ENCODE data around the gene PACS2. TPM values are rescaled to one million over a fixed set of nuclear protein-coding genes. Genes with fewer than 3 reads are reported as not detected.

Gene PACS2
- total RNA-seq, 1 experiment from 2014 or later: 72.5 TPM

DNA sequence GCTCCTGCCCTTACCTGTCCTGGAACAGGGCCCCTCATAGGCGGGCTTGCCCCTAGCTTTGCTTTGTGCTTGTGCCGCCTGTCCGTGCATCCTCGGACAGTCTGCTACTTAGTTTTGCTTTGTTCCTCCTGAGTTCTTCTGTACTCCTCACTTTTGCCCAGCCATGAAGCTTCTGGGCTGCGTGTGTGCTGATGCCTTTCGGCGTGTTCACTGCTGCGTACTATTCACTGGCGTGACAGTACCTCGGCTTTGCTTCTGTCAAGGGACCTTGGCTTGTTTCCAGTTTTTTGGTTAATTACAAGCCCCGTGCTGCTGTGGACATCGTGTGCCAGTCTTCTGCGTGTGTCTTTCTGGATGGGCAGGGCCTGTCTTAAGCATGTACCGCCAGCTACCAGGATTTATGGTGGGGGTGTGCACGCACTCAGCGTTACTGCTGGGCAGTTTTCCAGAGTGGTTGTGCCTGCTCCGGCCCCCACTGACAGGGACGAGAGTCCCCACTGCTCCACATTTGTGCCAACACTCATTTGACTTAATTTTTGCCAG lies 2.5 kb downstream of the PACS2 start:
- H3K18ac ChIP-seq (ENCODE audit: insufficient read length, low read depth, low read length): no peak overlapping the region
- no CpG with 5 or more reads among the region's 18 CpGs for WGBS (ENCODE audit: extremely low coverage, insufficient read length, low lambda C conversion rate)
- peaks cover 14% of the 10 kb centered on the region; the same call in 1 of the 2 replicates for H3K79me2 ChIP-seq (ENCODE audit: insufficient read depth, low read length)
- H3K23ac ChIP-seq (ENCODE audit: insufficient read length, low read depth, low read length): no peak overlapping the region
- peaks cover 8% of the 10 kb centered on the region for H3K23me2 ChIP-seq (ENCODE audit: insufficient read length, low read depth, low read length, poor library complexity, severe bottlenecking)
- H2BK5ac ChIP-seq (ENCODE audit: insufficient read length, low read length): no peak overlapping the region
- no peaks in the 10 kb centered on the region for H3K27me3 ChIP-seq (ENCODE audit: insufficient read depth, low read length)
- no peak overlapping the region for H3K14ac ChIP-seq (ENCODE audit: insufficient read depth, low read length)
- no peak overlapping the region for H4K8ac ChIP-seq (replicated peaks; ENCODE audit: insufficient read length, low read depth, low read length)
- H2BK20ac ChIP-seq (ENCODE audit: low read depth, low read length, poor library complexity, severe bottlenecking): no peak overlapping the region
- H2BK15ac ChIP-seq (ENCODE audit: low read depth, low read length): no peak overlapping the region
- H3K4me1 Mint-ChIP-seq: peaks cover 15 to 22% of the 10 kb centered on the region in 2 experiments
- H2BK120ac ChIP-seq (ENCODE audit: low read depth, low read length, poor library complexity, severe bottlenecking): no peak overlapping the region
- H3K36me3 Mint-ChIP-seq (ENCODE audit: insufficient read depth in 1 of 3, low read depth in 3 of 3): peaks cover 0 to 4% (median 2%) of the 10 kb centered on the region in 3 experiments; a peak in 5 of 7 replicates
- TF ChIP-seq, protein P1, sequence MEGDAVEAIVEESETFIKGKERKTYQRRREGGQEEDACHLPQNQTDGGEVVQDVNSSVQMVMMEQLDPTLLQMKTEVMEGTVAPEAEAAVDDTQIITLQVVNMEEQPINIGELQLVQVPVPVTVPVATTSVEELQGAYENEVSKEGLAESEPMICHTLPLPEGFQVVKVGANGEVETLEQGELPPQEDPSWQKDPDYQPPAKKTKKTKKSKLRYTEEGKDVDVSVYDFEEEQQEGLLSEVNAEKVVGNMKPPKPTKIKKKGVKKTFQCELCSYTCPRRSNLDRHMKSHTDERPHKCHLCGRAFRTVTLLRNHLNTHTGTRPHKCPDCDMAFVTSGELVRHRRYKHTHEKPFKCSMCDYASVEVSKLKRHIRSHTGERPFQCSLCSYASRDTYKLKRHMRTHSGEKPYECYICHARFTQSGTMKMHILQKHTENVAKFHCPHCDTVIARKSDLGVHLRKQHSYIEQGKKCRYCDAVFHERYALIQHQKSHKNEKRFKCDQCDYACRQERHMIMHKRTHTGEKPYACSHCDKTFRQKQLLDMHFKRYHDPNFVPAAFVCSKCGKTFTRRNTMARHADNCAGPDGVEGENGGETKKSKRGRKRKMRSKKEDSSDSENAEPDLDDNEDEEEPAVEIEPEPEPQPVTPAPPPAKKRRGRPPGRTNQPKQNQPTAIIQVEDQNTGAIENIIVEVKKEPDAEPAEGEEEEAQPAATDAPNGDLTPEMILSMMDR (conservative IDR thresholded peaks at IDR 0.05): no peak
- no peak overlapping the region for H3K27ac ChIP-seq (ENCODE audit: insufficient read length, low read depth, low read length)
- no peak overlapping the region for H2AFZ ChIP-seq (ENCODE audit: low read length)
- no peak overlapping the region for H2BK12ac ChIP-seq (ENCODE audit: insufficient read length, low read depth, low read length)
- H3T11ph ChIP-seq (ENCODE audit: low read length): no peak overlapping the region
- H4K20me1 ChIP-seq (ENCODE audit: control insufficient read depth, insufficient read depth, insufficient read length): peaks cover 7% of the 10 kb centered on the region
- peaks cover 11% of the 10 kb centered on the region for H3K27me3 Mint-ChIP-seq (ENCODE audit: low read depth)
- no peak overlapping the region for H4K5ac ChIP-seq (ENCODE audit: insufficient read length, low read depth, low read length)
- no peak overlapping the region for H2AK5ac ChIP-seq (ENCODE audit: insufficient read length, low read length)
- H3K4me2 ChIP-seq (ENCODE audit: insufficient read depth, insufficient read length, low read length): no peak overlapping the region
- H3K9me3 Mint-ChIP-seq: peaks cover 0 to 2% of the 10 kb centered on the region in 2 experiments; a peak in 1 of 5 replicates
- no peak overlapping the region for H3K27ac Mint-ChIP-seq
- H3K9ac ChIP-seq (ENCODE audit: extremely low read depth, insufficient read length, low read length): no peak overlapping the region
- DNase-seq: no peak
- peak overlapping the region; percentile 12 to 50; a peak in 3 of 5 replicates for H3K4me3 Mint-ChIP-seq
- H3K9me3 ChIP-seq (ENCODE audit: control insufficient read depth, low read depth, low read length): no peaks in the 10 kb centered on the region
- no peak overlapping the region for H4K91ac ChIP-seq (ENCODE audit: insufficient read length, low read depth, low read length)
- H3K4ac ChIP-seq (ENCODE audit: low read depth, low read length): no peak overlapping the region
- H3K4me1 ChIP-seq (ENCODE audit: insufficient read depth, low read length): no peaks in the 10 kb centered on the region; the same call in 1 of the 2 replicates
- no peak overlapping the region for H3K56ac ChIP-seq (ENCODE audit: insufficient read length, low read depth, low read length)
- H3K79me1 ChIP-seq (ENCODE audit: insufficient read depth, low read depth, low read length, poor library complexity, severe bottlenecking): peaks cover 5% of the 10 kb centered on the region
